Endothelial cell of umbilical vein (primary cell): ENCODE results near the gene DAPK2. TPM values are rescaled to one million over a fixed set of nuclear protein-coding genes. Genes with fewer than 3 reads are reported as not detected.
A peak's percentile ranks its signal among the peaks of the same experiment; 100 is the strongest.

ENCODE experiments used
- BruUV-seq: library from RNA; stranded (reverse); fragments of 400-500 nt; replicated peaks from 2 replicates; lab custom pipeline; 2021; lab: Mats Ljungman, UMichigan
- CTCF ChIA-PET: fragments of 300-600, 350-600 bp; sonication (Branson Sonifier 250); formaldehyde crosslinking; loops from one replicate; lab custom pipeline; 2021; ENCODE audit warnings: antibody characterized with exemption, inconsistent platforms; lab: Charles Lee
- POLR2A ChIA-PET: fragments of 300-600, 350-600 bp; sonication (Branson Sonifier 250); formaldehyde crosslinking; loops from one replicate; lab custom pipeline; 2021; ENCODE audit warnings: antibody characterized with exemption, inconsistent platforms; lab: Charles Lee
- DNase-seq: peaks from one replicate; pipeline ENCODE4 v3.0.0-alpha.2; 2011; ENCODE audit warnings: low read depth, low spot score
- FAIRE-seq: peaks from 2 replicates; lab custom pipeline; 2011; peaks lifted over from hg19 to GRCh38; lab: Jason Lieb, UNC
- H2AFZ ChIP-seq: 2 replicates; pipeline ENCODE4 v1.6.0; 2012; ENCODE audit warnings: low read depth, low read length, control low read depth, inconsistent platforms
- H3K27ac ChIP-seq: 2 replicates; pipeline ENCODE4 v1.5.1; 2011; ENCODE audit warnings: low read depth, mild to moderate bottlenecking, control low read depth, low read length, moderate library complexity; ENCODE audit not compliant: insufficient read depth
- H3K27me3 ChIP-seq, 2 experiments: 2 replicates each; pipeline versions ENCODE4 v1.6.0 to v1.6.1; 2011; ENCODE audit warnings: low read length in 2 of 2, mixed read lengths in 1 of 2; ENCODE audit not compliant: control insufficient read depth in 2 of 2, insufficient read depth in 2 of 2
- H3K36me3 ChIP-seq, 2 experiments: 2 replicates in 1 of 2; 3 replicates in 1 of 2; pipeline ENCODE4 v1.5.1; 2011; ENCODE audit warnings: low read length in 2 of 2, mild to moderate bottlenecking in 1 of 2, moderate library complexity in 1 of 2; ENCODE audit not compliant: control insufficient read depth in 2 of 2, insufficient read depth in 2 of 2; ENCODE audit errors: extremely low read depth in 1 of 2
- H3K4me1 ChIP-seq: 3 replicates; pipeline ENCODE4 v1.5.1; 2011; ENCODE audit warnings: mild to moderate bottlenecking, low read length; ENCODE audit not compliant: control insufficient read depth, insufficient read depth; ENCODE audit errors: extremely low read depth
- H3K4me2 ChIP-seq: 2 replicates; pipeline ENCODE4 v1.6.1; 2011; ENCODE audit warnings: low read length, control low read depth, mixed read lengths; ENCODE audit not compliant: insufficient read depth
- H3K4me3 ChIP-seq, 3 experiments: fragments of 200-600 bp in 1 of 3; sonication (generic), shearing (Covaris generic) in 1 of 3; replicated peaks in 1 of 3; 2 replicates each; pipeline ENCODE4 v1.5.1; 2011 to 2016; ENCODE audit warnings: control low read depth in 3 of 3, low read length in 3 of 3, mild to moderate bottlenecking in 2 of 3, inconsistent platforms in 1 of 3, low read depth in 1 of 3, moderate library complexity in 1 of 3; ENCODE audit not compliant: insufficient read depth in 1 of 3
- H3K79me2 ChIP-seq: 2 replicates; pipeline ENCODE4 v1.6.0; 2012; ENCODE audit warnings: low read length, inconsistent platforms; ENCODE audit not compliant: control insufficient read depth, insufficient read depth
- H3K9ac ChIP-seq: replicated peaks from 2 replicates; pipeline ENCODE3; 2011; ENCODE audit warnings: low read length, control low read depth; ENCODE audit not compliant: insufficient read depth; ENCODE audit errors: extremely low read depth
- H3K9me1 ChIP-seq: replicated peaks from 3 replicates; pipeline ENCODE4 v1.6.0; 2011; ENCODE audit warnings: mild to moderate bottlenecking, low read length; ENCODE audit not compliant: control insufficient read depth, insufficient read depth; ENCODE audit errors: extremely low read depth
- H3K9me3 ChIP-seq: replicated peaks from 2 replicates; pipeline ENCODE4 v1.5.1; 2012; ENCODE audit warnings: low read length, inconsistent platforms; ENCODE audit not compliant: control insufficient read depth, insufficient read depth
- H4K20me1 ChIP-seq: replicated peaks from 2 replicates; pipeline ENCODE3; 2011; ENCODE audit warnings: mild to moderate bottlenecking, low read length; ENCODE audit not compliant: control insufficient read depth, insufficient read depth; ENCODE audit errors: extremely low read depth
- EZH2 ChIP-seq: IDR thresholded peaks from 2 replicates; pipeline ENCODE4 v1.6.1; 2012; ENCODE audit warnings: borderline replicate concordance, low read depth, mild to moderate bottlenecking, moderate library complexity, low read length, inconsistent platforms; ENCODE audit not compliant: severe bottlenecking
- FOS ChIP-seq: IDR thresholded peaks from 2 replicates; pipeline ENCODE4 v1.6.1; 2011; ENCODE audit warnings: mild to moderate bottlenecking, low read length, moderate library complexity, borderline replicate concordance; ENCODE audit not compliant: insufficient read depth
- GATA2 ChIP-seq: IDR thresholded peaks from 2 replicates; pipeline ENCODE4 v1.7.0; 2011; ENCODE audit warnings: low read depth, mild to moderate bottlenecking, moderate library complexity, mixed read lengths, low read length; ENCODE audit not compliant: insufficient read length, insufficient read depth
- JUN ChIP-seq: IDR thresholded peaks from 2 replicates; pipeline ENCODE4 v1.6.1; 2011; ENCODE audit warnings: borderline replicate concordance, low read depth; ENCODE audit not compliant: insufficient read length, insufficient read depth
- MYC ChIP-seq: IDR thresholded peaks from one replicate; pipeline ENCODE4 v1.6.1; 2011; ENCODE audit warnings: mild to moderate bottlenecking, low read depth, low read length
- POLR2A ChIP-seq: IDR thresholded peaks from 2 replicates; pipeline ENCODE4 v1.6.1; 2012; ENCODE audit warnings: low read depth, mild to moderate bottlenecking, control low read depth, low read length
- POLR2AphosphoS5 ChIP-seq: IDR thresholded peaks from 2 replicates; pipeline ENCODE4 v1.6.1; 2012; ENCODE audit warnings: low read depth, mild to moderate bottlenecking, control low read depth, low read length, moderate library complexity; ENCODE audit not compliant: insufficient read depth
- dilution Hi-C: fragments of 300-500 bp; cut with MboI; formaldehyde crosslinking; loops from one replicate; pipeline ENCODE4 v1.15.0; 2019; ENCODE audit warnings: low sequenced_read_pairs; ENCODE audit not compliant: extremely low pct_ligation_motif_present
- intact Hi-C: fragments of 100-400 bp; cut with micrococcal nuclease; formaldehyde crosslinking; loops from one replicate; pipeline ENCODE4 v1.10.0; 2022
- polyA plus RNA-seq, 4 experiments: library from polyadenylated mRNA; depleted of rRNA in 3 of 4; stranded (reverse) in 3 of 4; unstranded in 1 of 4; fragments of >200 nt; gene quantifications; 2 replicates each; pipeline versions ENCODE4 v1.2.1 to v1.2.3, GENCODE V29; 2011 to 2012; ENCODE audit warnings: missing spikeins in 1 of 4
- total RNA-seq: library from RNA; stranded (reverse); gene quantifications from 2 replicates; pipeline ENCODE4 v1.2.3, GENCODE V29; 2021
- TF ChIP-seq, protein P1 (sequence below), 2 donors: IDR thresholded peaks; 1 replicate in 1 of 2; 2 replicates in 1 of 2; pipeline ENCODE4 v1.5.1; 2011; ENCODE audit warnings: low read length in 2 of 2, mild to moderate bottlenecking in 2 of 2, moderate library complexity in 2 of 2, control low read depth in 1 of 2, inconsistent platforms in 1 of 2, low read depth in 1 of 2; ENCODE audit not compliant: insufficient read depth in 1 of 2; ENCODE audit errors: extremely low read depth in 1 of 2
- TF ChIP-seq, protein P2 (sequence below): IDR thresholded peaks from 2 replicates; pipeline ENCODE4 v1.6.1; 2011; ENCODE audit not compliant: insufficient read depth, insufficient read length

The DAPK2 gene
- total and polyA plus RNA-seq, 2 donors (not counting 3 experiments of a cell fraction or from before 2014, with no cell fraction given) = 2.8 to 6.7 TPM

DNA sequence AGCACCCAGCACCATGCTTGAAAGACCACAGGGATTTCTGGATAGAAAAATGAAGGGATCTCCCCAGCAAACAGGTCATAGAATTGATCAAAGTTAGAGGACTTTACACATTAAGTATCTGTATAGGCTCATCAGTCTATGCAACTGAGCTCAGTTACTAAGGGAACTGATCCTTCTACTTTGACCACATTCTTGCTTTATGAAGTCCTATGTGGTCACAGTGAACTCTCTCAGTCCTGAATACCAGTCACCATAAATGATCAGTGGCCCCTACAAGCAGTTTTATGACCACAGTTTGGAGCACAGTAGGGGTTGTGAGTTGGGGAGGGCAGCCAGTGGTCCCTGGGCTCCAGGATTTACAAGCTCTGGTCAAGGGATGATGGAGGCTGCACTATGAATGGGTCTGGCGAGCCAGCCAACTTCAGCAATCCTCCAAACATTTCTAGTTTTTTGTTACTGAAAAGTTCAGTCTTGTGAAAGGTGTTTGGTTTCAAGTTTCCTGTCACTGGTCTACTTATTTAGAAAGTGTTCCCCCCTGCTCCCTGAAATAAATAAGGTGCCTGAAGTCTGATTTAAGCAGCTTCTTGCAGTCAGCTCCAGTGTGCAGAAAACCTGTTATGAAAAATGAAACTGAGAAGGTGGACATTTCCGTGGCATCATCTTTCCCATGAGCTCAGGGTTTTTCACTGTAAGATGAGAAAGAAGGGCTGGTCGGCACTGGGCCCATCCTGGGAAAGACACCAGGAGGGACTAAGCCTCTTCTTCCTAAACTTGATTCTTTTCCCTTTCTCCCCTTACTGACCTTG lies 75.5 kb downstream of the DAPK2 start:
- intact Hi-C loops (no loop called here), dilution Hi-C loops (no loop called here)
- no TSS peak for BruUV-seq
- no peak overlapping the region for H3K4me3 ChIP-seq
- FAIRE-seq = peak; percentile 33
- no peaks in the 10 kb centered on the region for H3K79me2 ChIP-seq
- peaks cover 5% of the 10 kb centered on the region for H3K4me1 ChIP-seq
- no peak for DNase-seq
- no peak overlapping the region for H3K27ac ChIP-seq
- peaks cover 0 to 6% of the 10 kb centered on the region in 2 experiments for H3K27me3 ChIP-seq
- H4K20me1 ChIP-seq = no peaks in the 10 kb centered on the region
- no peaks in the 10 kb centered on the region for H3K9me1 ChIP-seq
- no peak overlapping the region for H3K4me2 ChIP-seq
- CTCF ChIA-PET = interaction anchor here (0.6 to 1.4 kb wide), 2 partner anchors 12 to 105 kb away, joined by 3 to 6 read pairs; no protein-coding TSS in a partner anchor
- TF ChIP-seq EZH2 (no peak), FOS (no peak), POLR2A (no peak), POLR2AphosphoS5 (no peak), JUN (no peak), MYC (no peak), GATA2 (no peak)
- TF ChIP-seq, protein P1, sequence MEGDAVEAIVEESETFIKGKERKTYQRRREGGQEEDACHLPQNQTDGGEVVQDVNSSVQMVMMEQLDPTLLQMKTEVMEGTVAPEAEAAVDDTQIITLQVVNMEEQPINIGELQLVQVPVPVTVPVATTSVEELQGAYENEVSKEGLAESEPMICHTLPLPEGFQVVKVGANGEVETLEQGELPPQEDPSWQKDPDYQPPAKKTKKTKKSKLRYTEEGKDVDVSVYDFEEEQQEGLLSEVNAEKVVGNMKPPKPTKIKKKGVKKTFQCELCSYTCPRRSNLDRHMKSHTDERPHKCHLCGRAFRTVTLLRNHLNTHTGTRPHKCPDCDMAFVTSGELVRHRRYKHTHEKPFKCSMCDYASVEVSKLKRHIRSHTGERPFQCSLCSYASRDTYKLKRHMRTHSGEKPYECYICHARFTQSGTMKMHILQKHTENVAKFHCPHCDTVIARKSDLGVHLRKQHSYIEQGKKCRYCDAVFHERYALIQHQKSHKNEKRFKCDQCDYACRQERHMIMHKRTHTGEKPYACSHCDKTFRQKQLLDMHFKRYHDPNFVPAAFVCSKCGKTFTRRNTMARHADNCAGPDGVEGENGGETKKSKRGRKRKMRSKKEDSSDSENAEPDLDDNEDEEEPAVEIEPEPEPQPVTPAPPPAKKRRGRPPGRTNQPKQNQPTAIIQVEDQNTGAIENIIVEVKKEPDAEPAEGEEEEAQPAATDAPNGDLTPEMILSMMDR (IDR thresholded peaks at IDR 0.05; ENCODE audit: extremely low read depth in 1 of 2, insufficient read depth in 1 of 2, low read depth in 1 of 2, low read length in 2 of 2) = no peak
- TF ChIP-seq, protein P2, sequence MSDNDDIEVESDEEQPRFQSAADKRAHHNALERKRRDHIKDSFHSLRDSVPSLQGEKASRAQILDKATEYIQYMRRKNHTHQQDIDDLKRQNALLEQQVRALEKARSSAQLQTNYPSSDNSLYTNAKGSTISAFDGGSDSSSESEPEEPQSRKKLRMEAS = no peak
- no peak overlapping the region for H3K9ac ChIP-seq
- POLR2A ChIA-PET = no interaction called here
- H2AFZ ChIP-seq = no peak overlapping the region
- H3K36me3 ChIP-seq = no peaks in the 10 kb centered on the region
- no peaks in the 10 kb centered on the region for H3K9me3 ChIP-seq
